Small intestine (tissue), 7 donors: ENCODE measurements around the gene FTSJ3. TPM values are rescaled to one million over a fixed set of nuclear protein-coding genes. Genes with fewer than 3 reads are reported as not detected.

Source experiments
- DNase-seq, 2 donors: peaks; one replicate each; pipeline versions ENCODE4 v3.0.0 to v3.0.0-alpha.2; 2013
- FAIRE-seq: peaks from 2 replicates; lab custom pipeline; 2012; peaks lifted over from hg19 to GRCh38; lab: Jason Lieb, UNC
- H3K27ac ChIP-seq, 3 donors: one replicate each; pipeline ENCODE4 v1.5.1; 2013; ENCODE audit warnings: low read length in 2 of 3, mild to moderate bottlenecking in 2 of 3, control low read depth in 1 of 3, inconsistent platforms in 1 of 3, low read depth in 1 of 3, moderate library complexity in 1 of 3
- H3K27me3 ChIP-seq, 3 donors: one replicate each; pipeline ENCODE4 v1.6.1; 2013; ENCODE audit warnings: low read length in 3 of 3, inconsistent platforms in 1 of 3; ENCODE audit not compliant: control insufficient read depth in 3 of 3, insufficient read depth in 3 of 3
- H3K36me3 ChIP-seq, 3 donors: one replicate each; pipeline ENCODE4 v1.6.1; 2013; ENCODE audit warnings: low read length in 3 of 3, inconsistent platforms in 1 of 3, low read depth in 1 of 3, mild to moderate bottlenecking in 1 of 3, moderate library complexity in 1 of 3; ENCODE audit not compliant: control insufficient read depth in 3 of 3, insufficient read depth in 2 of 3
- H3K4me1 ChIP-seq, 3 donors: one replicate each; pipeline ENCODE4 v1.6.1; 2013; ENCODE audit warnings: low read length in 2 of 3, inconsistent platforms in 1 of 3, low read depth in 1 of 3, mild to moderate bottlenecking in 1 of 3, moderate library complexity in 1 of 3; ENCODE audit not compliant: control insufficient read depth in 3 of 3, insufficient read depth in 2 of 3
- H3K4me3 ChIP-seq, 3 donors: one replicate each; pipeline ENCODE4 v1.5.1; 2013; ENCODE audit warnings: low read length in 3 of 3, control low read depth in 1 of 3, inconsistent platforms in 1 of 3, low read depth in 1 of 3, mild to moderate bottlenecking in 1 of 3, moderate library complexity in 1 of 3
- H3K9me3 ChIP-seq, 2 donors: one replicate each; pipeline ENCODE4 v1.6.1; 2013; ENCODE audit warnings: low read depth in 1 of 2, low read length in 1 of 2; ENCODE audit not compliant: control insufficient read depth in 2 of 2, insufficient read depth in 1 of 2
- WGBS, 3 donors: extraction: QIAGEN DNeasy Blood & Tissue Kit; methylation state at CpG; one replicate each; pipeline ENCODE4 v1.1.7; 2013; 5-methylcytosine and 5-hydroxymethylcytosine counted together
- polyA plus RNA-seq, 4 donors: library from polyadenylated mRNA; stranded (reverse) in 3 of 4; unstranded in 1 of 4; fragments of 200-250 nt in 3 of 4; fragments of 120-200 nt in 1 of 4; gene quantifications; one replicate each; pipeline versions ENCODE4 v1.2.1 to v1.2.3, GENCODE V29; 2013
- donor health status: healthy with polysubstance abuse.
- donor health status: control.
- donor health status: control.
- donor health status: Bipolar disorder and iron deficiency.
- donor health status: healthy.

Gene FTSJ3
- polyA plus RNA-seq, 4 donors = 13.9 to 45.5 (median 19.7) TPM

- no peak for FAIRE-seq
- Histone ChIP-seq H3K9me3 (no peaks in the 10 kb centered on the region), H3K27ac (peak overlapping the region; percentile 96 to 99 (median 98)), H3K27me3 (no peaks in the 10 kb centered on the region), H3K36me3 (peaks cover 0 to 18% (median 3%) of the 10 kb centered on the region in 3 donors), H3K4me1 (peaks cover 0 to 11% (median 2%) of the 10 kb centered on the region in 3 donors), H3K4me3 (peak overlapping the region; percentile 82 to 94 (median 89))
- WGBS, 3 donors = 1 to 3% (median 1%) methylated on average over 7 of the region's 7 CpGs
- peak; percentile 35 to 55 for DNase-seq
Observed at GRCh38 chr17:63772801-63773271, 54.6 kb downstream of the FTSJ3 start.

Other genes starting within 250 kb of the FTSJ3 start
- gene TACO1, start 226.8 kb downstream of the FTSJ3 start, polyA plus RNA-seq = 10 to 100 TPM; 24.1 to 48.8 (median 32.5) TPM
- 10 to 100 TPM in 3 of 4 donors, 1 to 10 TPM in 1; 8.1 to 17.1 (median 11.1) TPM for gene MAP3K3, start 205.2 kb downstream of the FTSJ3 start, polyA plus RNA-seq
- 10 to 100 TPM in 3 of 4 donors, 1 to 10 TPM in 1; 2.0 to 14.7 (median 12.5) TPM for gene LIMD2, start 127.5 kb downstream of the FTSJ3 start, polyA plus RNA-seq
- gene STRADA, start 85.9 kb downstream of the FTSJ3 start, polyA plus RNA-seq = 10 to 100 TPM in 3 of 4 donors, 1 to 10 TPM in 1; 8.1 to 35.2 (median 13.3) TPM
- 100 to 1,000 TPM in 1 of 4 donors, 10 to 100 TPM in 3; 19.5 to 113 (median 60.1) TPM for gene CCDC47, start 54.1 kb downstream of the FTSJ3 start, polyA plus RNA-seq
- gene DDX42, start 53.5 kb downstream of the FTSJ3 start, polyA plus RNA-seq = 100 to 1,000 TPM in 1 of 4 donors, 10 to 100 TPM in 3; 43.5 to 128 (median 51.6) TPM
- 100 to 1,000 TPM; 104 to 180 (median 144) TPM for gene PSMC5, start 232 bp downstream of the FTSJ3 start, polyA plus RNA-seq
- 10 to 100 TPM; 44.0 to 95.3 (median 60.8) TPM for gene SMARCD2, start 15.0 kb upstream of the FTSJ3 start, polyA plus RNA-seq
- under 1 TPM in 1 of 4 donors, not detected in 3; 0.32 TPM for gene CSH2, start 46.0 kb upstream of the FTSJ3 start, polyA plus RNA-seq
- gene GH2, start 54.3 kb upstream of the FTSJ3 start, polyA plus RNA-seq = not detected
- gene CSH1, start 68.9 kb upstream of the FTSJ3 start, polyA plus RNA-seq = under 1 TPM in 1 of 4 donors, not detected in 3; 0.16 TPM
- gene CSHL1, start 83.6 kb upstream of the FTSJ3 start, polyA plus RNA-seq = not detected
- under 1 TPM in 1 of 4 donors, not detected in 3; 0.06 TPM for gene GH1, start 91.2 kb upstream of the FTSJ3 start, polyA plus RNA-seq
- 1 to 10 TPM in 3 of 4 donors, under 1 TPM in 1; 0.45 to 8.7 (median 3.1) TPM for gene CD79B, start 104.7 kb upstream of the FTSJ3 start, polyA plus RNA-seq
- under 1 TPM in 2 of 4 donors, not detected in 2; 0.38 to 0.46 TPM for gene SCN4A, start 145.3 kb upstream of the FTSJ3 start, polyA plus RNA-seq
- 1 to 10 TPM in 1 of 4 donors, under 1 TPM in 1, not detected in 2; 0.16 to 1.1 TPM for gene PRR29, start 170.7 kb upstream of the FTSJ3 start, polyA plus RNA-seq
- gene ICAM2, start 193.0 kb upstream of the FTSJ3 start, polyA plus RNA-seq = 10 to 100 TPM in 3 of 4 donors, 1 to 10 TPM in 1; 4.5 to 40.1 (median 12.4) TPM